ENCODE data around the gene MTHFD1L. TPM values are rescaled to one million over a fixed set of nuclear protein-coding genes. Genes with fewer than 3 reads are reported as not detected.

The MTHFD1L gene
- total and polyA plus RNA-seq, 2 of the 8 experiments (the other 6 are each of a cell fraction or from before 2014, with no cell fraction given) = 29.2 to 105 TPM

DNA sequence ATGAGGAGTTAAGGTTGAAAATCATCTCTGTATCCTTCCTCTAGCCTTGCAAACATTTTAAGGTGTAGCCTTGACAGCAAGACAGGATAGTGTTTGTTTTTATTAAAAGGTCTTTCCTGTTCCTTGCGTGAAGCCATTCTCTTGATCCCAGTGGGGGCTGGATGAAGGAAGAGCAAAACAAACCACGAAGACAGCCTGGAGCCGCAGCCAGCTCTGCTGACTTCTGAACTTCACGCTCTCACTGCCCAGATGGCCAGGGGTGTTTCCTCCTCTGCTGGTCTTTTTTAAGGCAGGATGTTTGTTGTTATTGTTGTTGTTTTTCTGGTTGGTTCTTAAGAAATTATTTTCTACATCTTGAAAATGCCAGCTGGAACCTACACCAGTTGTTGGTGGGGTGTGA lies 156.4 kb downstream of the MTHFD1L start:
- no peak for FAIRE-seq
- POLR2A ChIA-PET (ENCODE audit: partially characterized antibody) = no interaction called here
- Histone ChIP-seq H3K23me2 (ENCODE audit: low read depth, low read length) (no peaks in the 10 kb centered on the region), H3K56ac (replicated peaks; ENCODE audit: insufficient read length, low read depth, low read length) (no peak overlapping the region), H2BK20ac (ENCODE audit: low read length) (no peak overlapping the region), H4K5ac (ENCODE audit: insufficient read length, low read depth, low read length) (no peak overlapping the region), H4K8ac (ENCODE audit: extremely low read depth, insufficient read depth, low read length) (no peak overlapping the region), H2AFZ (ENCODE audit: low read length) (no peak overlapping the region), H3K9me3 (ENCODE audit: insufficient read depth in 2 of 2, low read depth in 1 of 2, low read length in 1 of 2) (no peaks in the 10 kb centered on the region), H3K36me3 (ENCODE audit: control insufficient read depth in 2 of 4, insufficient read depth in 4 of 4, low read length in 3 of 4) (peaks cover 1 to 35% (median 12%) of the 10 kb centered on the region in 4 experiments; a peak in 6 of 8 replicates), H2AK5ac (ENCODE audit: low read depth, low read length) (no peak overlapping the region), H3K4ac (replicated peaks; ENCODE audit: insufficient read length, low read depth, low read length) (no peak overlapping the region), H3K4me2 (ENCODE audit: insufficient read depth in 1 of 2, low read depth in 2 of 2, low read length in 2 of 2) (no peak overlapping the region), H3K18ac (ENCODE audit: extremely low read depth, low read length) (no peak overlapping the region), H4K20me1 (replicated peaks in 1 of 2; ENCODE audit: control insufficient read depth in 1 of 2, insufficient read depth in 2 of 2, low read length in 2 of 2) (no peaks in the 10 kb centered on the region), H3K9ac (replicated peaks in 1 of 4; ENCODE audit: extremely low read depth in 1 of 4, low read depth in 3 of 4, low read length in 3 of 4) (no peak overlapping the region), H2BK12ac (ENCODE audit: low read depth, low read length) (no peak overlapping the region), H3K27me3 (replicated peaks in 1 of 4; ENCODE audit: control insufficient read depth in 3 of 4, extremely low read depth in 1 of 4, insufficient read depth in 3 of 4, low read length in 3 of 4) (no peaks in the 10 kb centered on the region), H2BK120ac (replicated peaks; ENCODE audit: low read depth, low read length) (no peak overlapping the region), H3K79me2 (ENCODE audit: control insufficient read depth in 1 of 2, insufficient read depth in 2 of 2, low read length in 2 of 2) (no peaks in the 10 kb centered on the region), H3K14ac (ENCODE audit: insufficient read length) (no peak overlapping the region), H3K4me1 (replicated peaks in 1 of 4; ENCODE audit: control insufficient read depth in 3 of 4, insufficient read depth in 4 of 4, low read length in 3 of 4) (no peaks in the 10 kb centered on the region), H2BK15ac (ENCODE audit: low read length) (no peak overlapping the region), H3K4me3 (ENCODE audit: extremely low read depth in 1 of 4, insufficient read depth in 2 of 4, low read depth in 3 of 4, low read length in 4 of 4) (no peak overlapping the region), H3K27ac (ENCODE audit: low read depth, low read length) (no peak overlapping the region), H3K23ac (ENCODE audit: insufficient read length) (no peak overlapping the region), H3K79me1 (ENCODE audit: low read depth, low read length) (no peaks in the 10 kb centered on the region), H2BK5ac (ENCODE audit: low read depth, low read length) (no peak overlapping the region), H4K91ac (replicated peaks; ENCODE audit: insufficient read length, low read length) (no peak overlapping the region)
- 97% methylated on average over 4 of the region's 4 CpGs; no CpG with 5 or more reads in 1 of the 2 experiments for WGBS, 2 experiments (ENCODE audit: extremely low coverage in 1 of 2, insufficient coverage in 1 of 2, insufficient read length in 1 of 2, insufficient replicate concordance in 2 of 2, low coverage in 1 of 2, low lambda C conversion rate in 2 of 2, missing lambda C conversion rate in 1 of 2)
- CTCF ChIA-PET (ENCODE audit: partially characterized antibody) = interaction anchor here (0.6 to 11.5 kb wide), 3 partner anchors 6 to 303 kb away, joined by 3 to 133 read pairs (median 56); no protein-coding TSS in a partner anchor
- TF ChIP-seq ZNF274 (IDR thresholded peaks at IDR 0.05; ENCODE audit: borderline replicate concordance, extremely low read depth, low read length) (no peak), KDM5A (IDR thresholded peaks at IDR 0.05; ENCODE audit: low read length) (no peak), CHD1 (IDR thresholded peaks at IDR 0.05; ENCODE audit: low read depth, low read length) (no peak), MAFK (IDR thresholded peaks at IDR 0.05; ENCODE audit: low read depth, low read length) (no peak)
- DNase-seq (ENCODE audit: low read depth in 1 of 2, low spot score in 2 of 2) = no peak

Measured in H1 (cell line).